ENCODE data around the gene MATN4.

MATN4 gene

DNA sequence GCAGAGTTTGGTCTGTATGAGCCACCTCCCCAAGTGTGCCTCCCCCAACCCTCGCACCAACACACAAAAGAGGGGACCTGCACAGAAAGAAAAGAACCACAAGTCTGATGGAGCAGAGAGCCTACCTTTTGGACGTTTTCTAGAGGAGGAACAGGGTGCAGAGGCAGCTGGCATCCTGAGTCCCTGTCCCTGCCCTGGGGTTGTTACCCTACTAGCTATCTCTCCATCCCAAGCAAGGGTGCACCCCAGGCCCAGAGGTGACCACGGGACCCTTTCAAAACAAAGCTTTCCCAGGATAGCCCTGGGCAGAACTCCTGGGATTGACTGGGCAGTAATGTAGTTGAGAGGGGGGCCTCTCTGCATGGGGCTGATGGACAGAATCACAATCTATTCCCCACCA is 9.7 kb upstream of the MATN4 start:
- FAIRE-seq (no peak), DNase-seq (ENCODE audit: insufficient read length, low spot score) (no peak)

DNA sequence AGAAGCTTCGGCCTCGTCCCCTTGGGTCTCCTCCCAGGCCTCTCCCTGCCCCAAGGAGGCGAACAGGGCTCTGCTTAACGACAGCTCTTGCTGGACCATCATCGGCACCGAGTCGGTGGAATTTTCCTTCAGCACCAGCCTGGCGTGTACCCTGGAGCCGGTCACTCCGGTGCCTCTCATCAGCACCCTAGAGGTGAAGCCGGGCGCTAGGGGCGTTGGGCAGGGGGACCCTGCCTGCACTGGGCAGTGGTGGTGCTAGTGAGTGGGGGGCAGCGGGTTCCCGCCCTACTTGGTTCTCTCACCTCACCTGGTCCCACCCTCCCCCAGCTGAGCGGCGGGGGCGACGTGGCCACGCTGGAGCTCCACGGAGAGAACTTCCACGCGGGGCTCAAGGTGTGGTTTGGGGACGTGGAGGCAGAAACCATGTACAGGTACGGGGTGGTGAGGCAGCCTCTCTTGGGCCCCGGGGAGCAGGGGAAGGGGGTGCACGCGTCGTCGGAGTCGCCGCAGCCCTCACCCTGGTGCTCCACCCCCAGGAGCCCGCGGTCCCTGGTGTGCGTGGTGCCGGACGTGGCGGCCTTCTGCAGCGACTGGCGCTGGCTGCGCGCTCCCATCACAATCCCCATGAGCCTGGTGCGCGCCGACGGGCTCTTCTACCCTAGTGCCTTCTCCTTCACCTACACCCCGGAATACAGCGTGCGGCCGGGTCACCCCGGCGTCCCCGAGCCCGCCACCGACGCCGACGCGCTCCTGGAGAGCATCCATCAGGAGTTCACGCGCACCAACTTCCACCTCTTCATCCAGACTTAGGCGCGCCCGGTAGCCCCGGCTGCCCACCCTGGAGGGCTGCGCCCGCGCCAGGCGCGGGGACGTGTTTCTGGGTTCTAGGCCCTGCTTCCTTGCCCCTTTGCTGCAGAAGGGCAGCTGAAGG is 8.3 kb upstream of the MATN4 start:
- DNase-seq (ENCODE audit: insufficient read length, low spot score) (no peak), FAIRE-seq (no peak)

DNA sequence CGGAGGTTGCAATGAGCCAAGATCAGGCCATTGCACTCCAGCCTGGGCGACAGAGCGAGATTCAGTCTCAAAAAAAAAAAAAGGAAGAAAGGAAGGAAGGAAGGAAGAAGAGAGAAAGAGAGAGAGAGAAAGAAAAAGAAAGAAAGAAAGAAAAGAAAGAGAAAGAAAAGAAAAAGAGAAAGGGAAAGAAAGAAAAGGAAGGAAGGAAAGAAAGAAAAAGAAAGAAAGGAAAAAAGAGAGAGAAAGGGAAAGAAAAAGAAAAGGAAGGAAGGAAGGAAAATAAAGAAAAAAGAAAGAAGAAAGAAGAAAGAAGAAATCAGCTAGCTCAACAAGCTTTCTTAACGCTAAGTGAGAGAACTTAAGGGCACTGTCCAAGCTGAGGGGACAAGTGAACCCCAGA is 7.6 kb upstream of the MATN4 start:
- FAIRE-seq (no peak), DNase-seq (ENCODE audit: insufficient read length, low spot score) (no peak)

DNA sequence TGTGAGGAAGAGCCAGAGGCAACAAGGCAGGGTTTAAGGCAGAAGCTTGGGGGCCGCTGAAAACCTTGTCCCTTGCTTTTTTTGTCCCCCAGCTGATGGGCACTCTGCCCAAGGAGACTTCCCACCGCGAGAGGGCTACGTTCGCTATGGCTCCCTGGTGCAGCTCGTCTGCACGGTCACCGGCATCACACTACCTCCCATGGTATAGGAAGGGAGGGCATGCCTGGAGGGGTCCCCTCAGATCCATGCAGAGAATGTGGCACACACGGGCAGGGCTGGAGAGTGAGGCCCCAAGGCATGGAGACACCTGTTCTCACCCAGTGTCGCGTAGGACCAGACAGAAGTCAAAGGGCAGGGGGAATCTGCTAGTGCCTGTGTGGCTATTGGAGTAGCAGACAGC is 5.8 kb upstream of the MATN4 start:
- FAIRE-seq (peak; percentile 93), DNase-seq (ENCODE audit: insufficient read length, low spot score) (no peak)

DNA sequence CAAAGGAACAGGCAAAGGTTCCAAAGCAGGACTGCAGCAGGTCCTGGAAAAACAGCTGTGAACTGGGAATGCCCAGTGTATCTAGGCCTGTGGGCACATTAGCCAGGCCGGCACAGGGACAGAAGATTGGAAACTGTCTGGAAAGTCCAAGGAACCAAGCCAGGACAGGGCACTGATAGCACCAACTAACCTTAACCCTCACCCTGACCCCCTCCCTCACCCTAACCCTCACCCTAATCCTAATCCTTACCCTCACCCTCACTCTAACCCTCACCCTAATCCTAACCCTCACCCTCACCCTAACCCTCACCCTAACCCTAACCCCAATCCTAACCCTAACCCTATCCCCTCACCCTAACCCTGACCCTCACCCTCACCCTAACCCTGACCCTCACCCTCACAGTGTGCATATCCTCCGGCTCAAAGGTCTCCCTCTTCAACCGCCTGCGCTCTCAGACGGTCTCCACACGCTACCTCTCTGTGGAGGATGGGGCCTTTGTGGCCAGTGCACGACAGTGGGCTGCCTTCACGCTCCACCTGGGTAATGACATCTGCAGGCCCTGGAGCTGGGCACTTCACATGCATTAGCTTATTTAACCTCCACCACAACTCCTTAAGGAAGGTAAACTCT is 5.1 kb upstream of the MATN4 start:
- DNase-seq (ENCODE audit: insufficient read length, low spot score) (no peak), FAIRE-seq (peak; percentile 92)

DNA sequence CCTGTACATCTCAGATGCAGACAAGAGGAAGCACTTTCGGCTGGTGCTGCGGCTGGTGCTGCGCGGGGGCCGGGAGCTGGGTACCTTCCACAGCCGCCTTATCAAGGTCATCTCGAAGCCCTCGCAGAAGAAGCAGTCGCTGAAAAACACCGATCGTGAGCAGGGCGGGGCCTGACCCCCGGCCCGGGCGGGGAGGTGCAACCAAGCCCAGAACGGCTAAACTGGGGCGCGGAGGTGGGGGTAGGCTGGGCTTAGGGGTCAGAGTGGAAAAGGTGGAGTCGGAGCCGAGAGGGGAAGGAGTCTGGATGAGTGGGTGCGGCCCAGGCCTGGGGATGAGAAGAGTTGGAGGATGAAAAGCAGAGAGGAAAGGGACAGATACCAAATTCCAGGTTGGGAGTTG is 4.1 kb upstream of the MATN4 start:
- DNase-seq (ENCODE audit: insufficient read length, low spot score) (no peak), FAIRE-seq (no peak)

DNA sequence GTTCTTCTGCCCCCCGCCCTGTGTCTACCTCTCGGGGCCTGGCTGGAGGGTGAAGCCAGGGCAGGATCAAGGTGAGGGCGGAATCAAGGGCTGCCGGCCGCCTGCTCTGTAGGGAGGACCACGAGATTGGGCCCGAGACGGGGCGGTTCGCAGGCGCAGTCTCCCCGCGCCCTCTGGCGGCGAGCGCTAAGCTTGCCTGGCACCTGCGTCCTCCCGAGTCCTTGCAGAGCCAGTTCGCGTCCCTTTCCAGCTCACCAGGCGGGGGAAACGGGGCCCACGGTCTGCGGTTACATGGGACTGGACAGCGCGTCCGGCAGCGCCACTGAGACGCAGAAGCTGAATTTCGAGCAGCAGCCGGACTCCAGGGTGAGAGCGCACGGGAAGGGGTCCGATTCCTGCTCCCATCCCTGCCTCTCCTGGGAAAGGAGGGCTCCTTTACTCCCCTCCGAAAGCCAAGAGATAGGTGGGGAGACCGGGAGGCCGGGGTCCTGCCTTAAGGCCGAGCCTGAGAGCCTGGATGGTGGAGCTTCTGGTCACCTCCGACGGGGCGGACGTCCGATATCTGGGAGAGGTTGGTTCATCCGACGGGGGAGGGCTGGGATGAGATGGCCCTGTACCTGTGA is 3.6 kb upstream of the MATN4 start:
- peak; percentile 90 for FAIRE-seq
- peak; percentile 80 for DNase-seq (ENCODE audit: insufficient read length, low spot score)

DNA sequence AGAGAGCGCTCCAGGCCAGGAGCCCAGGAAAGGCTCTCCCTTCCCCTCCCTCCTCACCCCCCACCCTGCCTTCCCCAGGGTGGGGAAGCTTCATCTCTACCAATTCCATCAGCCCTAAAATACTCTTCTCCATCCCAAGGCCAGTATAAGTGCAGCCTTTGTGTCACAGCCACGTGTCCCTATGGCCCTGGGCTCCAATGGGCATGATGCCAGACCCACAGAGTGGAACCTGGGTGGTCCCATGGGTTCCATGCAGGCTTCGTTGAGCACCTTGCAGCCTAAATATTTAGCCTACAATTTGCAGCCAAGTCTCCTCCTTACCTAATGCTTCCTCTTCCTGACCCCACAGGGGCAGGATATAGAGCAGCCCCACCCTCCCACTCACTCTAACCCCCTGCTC is 976 bp upstream of the MATN4 start:
- DNase-seq (ENCODE audit: insufficient read length, low spot score) (no peak), FAIRE-seq (no peak)

DNA sequence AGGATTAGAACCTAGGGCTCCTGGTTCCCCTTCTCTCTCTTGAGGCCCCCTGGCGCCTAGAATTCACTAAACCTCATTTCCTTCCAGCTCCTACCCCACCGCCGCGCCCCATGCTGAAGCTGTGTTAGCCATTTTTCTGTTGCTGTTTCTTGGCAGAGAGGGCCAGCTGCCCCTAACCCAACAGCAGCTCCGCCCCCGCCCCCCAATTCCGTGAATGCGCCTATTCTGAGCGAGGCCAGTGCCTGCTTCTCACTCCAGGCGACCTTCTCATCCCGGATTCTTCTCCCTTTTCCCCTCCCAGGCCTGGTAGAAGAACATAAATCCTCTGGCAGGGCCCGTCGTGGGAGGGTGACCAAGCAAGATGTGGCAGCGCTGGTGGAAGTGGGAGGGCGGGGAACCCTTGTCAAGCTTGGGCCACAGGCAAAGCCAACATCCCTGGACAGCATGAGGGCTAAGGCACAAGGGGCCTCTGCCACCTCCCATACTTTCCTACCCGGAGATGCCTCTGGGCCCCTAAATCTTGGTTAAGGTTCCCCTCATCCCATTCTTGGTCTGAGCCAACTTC is 941 bp downstream of the MATN4 start:
- no peak for DNase-seq (ENCODE audit: insufficient read length, low spot score)
- FAIRE-seq, result peak; percentile 46

DNA sequence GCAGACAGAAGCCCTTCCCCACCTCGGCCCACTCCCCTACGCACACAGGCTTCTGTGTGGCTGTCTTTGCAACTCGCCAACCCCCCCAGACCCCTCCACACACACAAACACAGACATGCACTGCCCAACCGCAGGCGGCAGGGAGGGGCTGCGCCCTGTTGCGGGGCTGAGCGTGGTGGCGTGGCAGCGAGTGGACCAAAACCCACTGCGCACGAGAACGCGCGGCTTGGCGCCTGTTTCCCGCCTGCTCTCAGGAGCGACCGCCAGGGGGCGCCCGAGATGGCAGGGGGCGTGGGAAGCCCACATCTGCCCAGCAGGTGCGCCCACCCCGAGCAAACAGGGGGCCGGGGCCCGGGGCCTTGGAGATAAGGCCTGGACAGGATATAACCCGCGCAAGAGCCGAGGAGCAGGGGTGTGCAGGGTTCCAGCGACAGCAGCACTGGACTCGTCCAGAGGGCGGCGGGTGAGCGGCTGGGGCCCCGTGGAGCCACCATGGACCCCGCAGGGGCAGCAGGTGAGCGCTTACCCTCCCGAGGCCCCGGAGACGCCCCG is 1.6 kb downstream of the MATN4 start, which contains the start of gene RBPJL:
Gene RBPJL, plus strand, starts transcription at position 410 of the 552 bp plus-strand sequence. Its CDS starts 83 bp downstream, at position 493.
- DNase-seq (ENCODE audit: insufficient read length, low spot score) (no peak), FAIRE-seq (peak; percentile 85)

DNA sequence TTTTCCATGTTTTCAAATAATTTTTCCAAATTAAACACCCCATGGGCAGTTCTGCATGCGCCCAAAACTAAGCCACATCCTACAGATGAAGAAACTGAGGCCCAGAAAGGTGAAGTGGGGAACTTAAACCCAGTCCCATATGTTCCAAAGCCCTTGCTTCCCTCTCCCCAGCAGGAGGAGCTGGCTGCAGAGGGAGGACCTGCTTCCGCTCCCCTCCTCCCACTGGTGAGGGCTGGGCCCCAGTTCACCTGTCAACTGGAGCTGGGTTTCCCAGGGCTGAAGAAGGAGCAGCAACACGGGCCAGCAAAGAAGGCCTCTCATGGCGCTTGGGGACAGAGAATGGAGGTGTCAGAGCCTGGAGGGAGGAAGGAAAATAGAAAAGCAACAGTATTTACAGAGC is 2.8 kb downstream of the MATN4 start:
- no peak for DNase-seq (ENCODE audit: insufficient read length, low spot score)
- no peak for FAIRE-seq

DNA sequence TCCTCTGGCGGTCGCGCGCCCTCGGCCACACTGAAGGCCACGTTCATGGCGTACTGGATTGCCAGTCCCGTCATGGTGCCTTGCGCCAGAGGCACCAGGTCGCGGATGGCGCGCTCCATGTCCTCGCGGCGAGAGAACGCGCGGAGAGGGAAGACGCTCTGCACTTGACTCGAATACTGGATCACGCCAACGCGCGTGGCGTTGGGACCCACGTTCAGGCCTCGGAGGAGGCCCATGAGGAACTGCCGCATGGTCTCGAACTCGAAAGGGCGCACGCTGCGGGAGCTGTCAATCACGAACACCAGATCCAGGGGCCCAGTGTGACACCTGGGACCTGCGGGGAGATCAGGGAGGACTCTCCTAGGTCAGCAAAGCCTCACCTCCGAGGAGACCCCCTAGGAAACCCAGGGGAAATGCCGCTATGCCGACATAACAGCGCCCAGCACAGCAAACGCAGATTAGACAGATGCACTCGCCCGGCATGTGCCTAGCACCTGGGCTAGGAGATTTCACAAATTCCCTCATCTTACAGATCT is 3.6 kb downstream of the MATN4 start:
- FAIRE-seq, result peak; percentile 83

DNA sequence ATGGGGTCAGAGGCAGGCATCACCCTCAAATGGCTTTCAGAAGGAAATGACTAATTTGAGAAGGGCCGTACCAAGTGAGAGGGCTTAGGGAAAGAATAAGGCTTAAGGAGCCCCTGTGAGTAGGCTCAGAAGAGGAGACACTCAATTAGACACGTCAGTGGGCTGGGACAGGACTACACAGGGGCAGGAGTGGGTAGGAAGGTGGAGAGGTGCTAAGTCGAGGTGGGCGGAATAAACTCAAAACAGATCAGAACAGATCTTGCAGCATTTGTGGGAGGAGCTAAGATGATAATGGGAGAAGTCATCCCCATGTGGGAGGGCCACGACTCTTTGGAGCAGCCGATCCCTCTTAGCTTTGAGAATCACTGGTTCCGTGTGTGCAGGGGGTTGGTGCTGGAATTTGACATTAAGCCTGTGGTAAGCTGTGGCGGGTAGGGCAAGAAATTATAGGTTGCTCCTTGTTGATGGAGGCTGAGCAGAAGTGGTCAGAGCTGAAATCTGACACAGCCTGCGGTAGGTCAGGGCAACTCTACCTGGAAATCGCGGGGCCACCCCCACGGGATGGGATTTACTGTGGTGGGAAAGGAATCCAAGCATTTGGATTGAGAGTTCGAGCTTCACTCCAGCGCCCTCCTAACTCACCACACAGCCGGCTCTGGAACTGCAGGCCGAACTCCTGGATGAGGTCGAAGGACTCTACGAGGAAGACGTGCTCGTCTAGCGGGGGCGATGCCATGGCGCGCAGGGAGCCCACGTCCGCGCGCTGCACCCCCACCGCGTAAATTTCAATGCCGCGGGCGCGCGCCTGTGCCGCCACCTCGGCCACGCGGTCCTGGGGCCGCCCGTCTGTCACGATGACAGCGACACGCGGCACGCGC is 4.3 kb downstream of the MATN4 start:
- FAIRE-seq (peak; percentile 46), DNase-seq (ENCODE audit: insufficient read length, low spot score) (no peak)

More for the DNA sequence above, 3.6 kb downstream of the MATN4 start:
- DNase-seq (ENCODE audit: insufficient read length, low spot score), result no peak

DNA sequence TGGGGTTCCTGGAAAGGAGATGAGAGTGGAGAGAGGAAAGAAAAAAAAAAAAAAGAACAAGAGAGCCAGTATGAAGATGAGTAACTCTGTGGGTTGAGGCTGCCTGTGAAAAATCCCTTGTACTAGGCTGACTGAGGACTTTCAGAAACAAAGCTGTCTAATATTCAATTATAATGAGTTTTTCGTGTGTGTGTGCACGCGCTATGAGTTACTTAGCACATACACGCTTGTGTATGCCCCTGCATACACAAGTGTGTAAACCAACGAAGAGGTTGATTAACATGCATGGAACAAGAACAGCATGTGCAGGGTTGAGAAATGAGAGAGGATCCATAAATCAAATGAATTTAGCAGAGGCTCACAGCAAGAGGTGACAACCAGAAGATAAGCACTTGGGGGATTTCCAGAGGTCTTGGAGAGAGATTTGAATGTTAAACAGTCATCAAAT is 6.3 kb downstream of the MATN4 start:
- FAIRE-seq, result no peak

DNA sequence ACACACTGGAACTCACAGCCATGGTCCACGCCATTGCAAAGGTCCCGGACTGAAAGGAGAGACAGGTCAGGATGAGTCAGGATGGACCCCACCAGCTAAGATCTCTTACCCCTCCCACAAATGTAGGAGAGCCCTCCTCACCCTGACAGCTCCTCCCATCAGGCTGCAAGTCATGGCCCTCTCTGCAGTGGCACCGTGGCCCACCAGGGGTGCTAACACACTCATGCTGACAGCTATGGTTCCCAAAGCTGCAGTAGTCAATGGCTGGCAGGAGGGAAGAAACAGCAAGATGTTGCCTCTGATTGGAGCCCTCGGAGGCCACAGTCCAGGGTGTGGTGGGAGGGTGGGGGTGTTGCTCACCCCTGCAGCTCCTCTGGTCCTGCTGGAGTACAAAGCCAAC is 7.1 kb downstream of the MATN4 start:
- FAIRE-seq (peak; percentile 98), DNase-seq (ENCODE audit: insufficient read length, low spot score) (peak; percentile 88)

More for the DNA sequence above, 6.3 kb downstream of the MATN4 start:
- no peak for DNase-seq (ENCODE audit: insufficient read length, low spot score)

DNA sequence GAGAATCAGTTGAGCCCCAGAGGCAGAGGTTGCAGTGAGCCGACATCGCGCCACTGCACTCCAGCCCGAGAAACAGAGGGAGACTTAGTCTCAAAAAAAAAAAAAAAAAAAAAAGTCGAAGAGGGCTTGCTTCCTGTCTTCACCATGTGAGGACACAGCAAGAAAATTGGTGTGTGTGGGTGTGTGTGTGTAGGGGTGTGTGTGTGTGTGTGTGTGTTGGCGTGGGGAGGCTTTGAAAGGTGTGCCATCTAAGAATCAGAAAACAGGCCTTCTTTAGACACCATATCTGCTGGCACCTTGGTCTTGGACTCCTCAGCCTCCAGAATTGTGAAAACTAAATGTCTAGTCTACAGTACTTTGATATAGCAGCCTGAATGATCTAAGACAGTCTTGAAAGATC is 8.3 kb downstream of the MATN4 start:
- no peak for FAIRE-seq
- no peak for DNase-seq (ENCODE audit: insufficient read length, low spot score)

DNA sequence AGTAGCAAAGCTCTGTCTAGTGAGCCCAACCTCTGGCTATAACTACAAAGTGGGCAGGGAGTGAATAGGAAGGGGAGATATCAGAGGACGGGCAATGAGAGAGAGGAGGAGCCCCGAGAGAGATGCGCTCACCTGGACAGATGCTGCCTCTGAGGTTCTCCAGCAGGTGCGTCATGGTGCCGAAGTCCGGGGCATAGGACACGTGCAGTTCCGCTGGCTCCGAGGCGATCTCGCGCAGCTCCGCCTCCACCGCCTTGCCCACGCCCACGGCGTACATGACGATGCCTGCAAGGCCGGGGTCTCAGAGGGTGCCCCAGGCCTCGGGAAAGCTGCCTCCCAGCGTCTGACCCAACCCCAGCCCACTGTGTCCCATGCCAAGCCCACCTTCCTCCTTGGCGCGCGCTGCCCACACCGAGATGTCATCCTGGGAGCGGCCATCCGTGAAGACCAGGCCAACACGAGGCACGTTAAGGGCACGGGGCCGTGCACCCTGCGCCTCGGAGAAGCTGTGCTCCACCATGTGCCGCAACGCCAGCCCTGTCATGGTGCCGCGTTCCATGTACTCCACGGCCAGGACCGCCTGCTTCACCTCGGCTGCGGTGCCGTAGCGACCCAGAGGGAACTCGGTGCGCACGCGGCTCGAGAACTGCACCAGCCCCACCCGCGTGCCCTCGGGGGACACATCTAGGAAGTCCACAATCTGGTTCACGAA is 10.2 kb downstream of the MATN4 start:
- DNase-seq (ENCODE audit: insufficient read length, low spot score) (no peak), FAIRE-seq (peak; percentile 82)

DNA sequence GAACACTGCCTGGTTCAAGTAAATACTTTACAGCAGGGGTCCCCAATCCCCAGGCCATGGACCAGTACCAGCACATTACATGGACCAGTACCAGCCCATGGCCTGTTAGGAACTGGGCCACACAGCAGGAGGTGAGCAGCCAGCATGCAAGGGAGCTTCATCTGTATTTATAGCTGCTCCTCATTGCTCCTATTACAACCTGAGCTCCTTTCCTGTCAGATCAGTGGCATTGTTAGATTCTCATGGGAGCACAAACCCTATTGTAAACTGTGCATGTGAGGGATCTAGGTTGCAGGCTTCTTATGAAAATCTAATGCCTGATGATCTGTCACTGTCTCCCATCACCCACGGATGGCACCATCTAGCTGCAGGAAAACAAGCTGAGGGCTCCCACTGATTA is 13.4 kb downstream of the MATN4 start:
- peak; percentile 46 for FAIRE-seq
- DNase-seq (ENCODE audit: insufficient read length, low spot score), result no peak

DNA sequence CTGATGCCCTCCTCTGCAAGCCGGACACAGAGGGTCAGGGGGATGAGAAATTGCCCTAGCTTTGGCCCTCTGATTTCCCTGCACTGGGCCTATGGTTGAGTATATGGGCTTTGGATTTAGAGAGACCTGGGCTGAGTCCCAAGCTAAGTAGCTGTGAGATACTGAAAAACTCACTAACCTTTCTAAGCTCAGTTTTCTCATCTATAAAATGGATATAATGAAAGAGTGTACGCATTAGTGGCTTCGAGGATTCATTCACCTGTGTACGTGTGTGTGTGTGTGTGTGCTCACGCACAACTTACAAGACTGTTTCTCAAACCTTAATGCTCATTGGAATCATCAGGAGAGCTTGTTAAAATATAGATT is 14.1 kb downstream of the MATN4 start:
- FAIRE-seq (peak; percentile 79), DNase-seq (ENCODE audit: insufficient read length, low spot score) (no peak)
